Measurements from ENCODE around the gene UTF1.

DNA sequence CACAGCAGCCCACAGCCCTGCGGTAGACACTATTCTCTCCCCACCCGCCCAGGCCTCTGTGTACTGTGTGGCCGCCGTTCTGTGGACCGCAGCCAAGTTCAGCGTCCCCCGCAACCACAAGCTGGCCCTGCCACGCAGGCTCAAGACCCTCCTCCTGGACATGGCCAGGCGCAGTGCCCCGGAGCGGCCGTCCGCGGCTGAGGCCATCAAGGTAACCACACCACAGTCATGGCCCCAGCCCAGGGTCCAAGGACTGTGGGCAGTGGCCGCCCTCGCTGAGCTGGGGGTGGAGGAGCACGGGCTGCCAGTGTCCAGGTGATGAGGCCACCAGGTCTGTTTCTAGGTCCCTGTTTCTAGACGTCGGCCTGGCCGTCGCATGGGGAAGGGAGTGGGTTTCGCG, 34.4 kb upstream of the UTF1 start:
- no peak for TF ChIP-seq CTCF (IDR thresholded peaks at IDR 0.05)
- no peak for TF ChIP-seq POLR2A (IDR thresholded peaks at IDR 0.05)
